NCI-H187 treated with DMSO at 0.1 percent for 48 hours (cell line): ENCODE data around the gene GID8.

ENCODE experiments used
- DNase-seq: peaks from one replicate; lab custom pipeline; 2025; lab: John Stamatoyannopoulos, UW

The GID8 gene

GRCh38 chr20:62943396-62943795, 5.4 kb downstream of the GID8 start:
- DNase-seq = no peak

GRCh38 chr20:62944184-62944583, 6.2 kb downstream of the GID8 start:
- no peak for DNase-seq

GRCh38 chr20:62944746-62945145, 6.8 kb downstream of the GID8 start:
- no peak for DNase-seq

DNA sequence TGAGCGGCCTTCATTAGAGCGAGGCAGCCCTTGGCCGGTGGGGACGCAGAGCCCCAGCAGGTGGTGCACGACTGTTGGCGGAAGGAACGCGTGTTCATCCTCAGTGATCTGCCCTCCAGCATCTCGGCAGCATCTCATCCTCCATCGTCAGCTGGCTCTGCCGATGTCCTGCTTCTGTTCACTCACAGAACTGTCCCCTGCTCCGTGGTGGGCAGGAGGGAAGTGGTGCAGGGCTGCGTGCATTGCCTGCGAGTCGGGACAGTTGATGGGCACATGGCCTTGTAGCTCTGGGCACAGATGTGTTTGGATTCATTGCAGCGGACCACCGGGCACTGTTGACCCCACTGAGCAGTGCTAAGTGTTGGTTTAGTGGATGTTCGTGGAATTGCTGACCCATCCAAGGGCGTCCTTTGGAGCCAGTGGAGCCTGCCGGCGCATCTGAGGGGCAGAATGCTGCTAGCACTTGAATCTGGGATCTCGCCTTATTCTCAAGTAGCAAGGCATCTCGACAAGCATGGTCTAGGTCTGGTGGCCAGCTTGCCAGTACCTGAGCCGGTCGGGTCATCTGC, 7.9 kb downstream of the GID8 start:
- DNase-seq = no peak

DNA sequence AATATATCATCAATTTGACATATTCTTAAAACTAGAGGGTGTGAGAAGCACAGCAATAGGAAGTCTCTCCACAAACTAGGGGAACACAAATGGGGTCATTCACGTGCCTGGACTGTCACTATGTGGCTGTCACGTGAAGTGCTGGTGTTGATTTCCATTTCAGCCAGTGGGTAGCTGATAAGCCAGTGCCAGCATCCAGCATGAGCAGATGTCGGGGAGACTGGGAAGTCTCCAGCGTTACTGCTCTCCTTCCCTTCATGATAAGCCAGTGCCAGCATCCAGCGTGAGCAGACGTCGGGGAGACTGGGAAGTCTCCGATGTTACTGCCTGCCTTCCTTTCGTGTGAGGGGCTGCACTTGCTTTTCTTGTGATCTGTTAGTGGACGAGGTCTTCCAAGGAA, 9.0 kb downstream of the GID8 start:
- no peak for DNase-seq

DNA sequence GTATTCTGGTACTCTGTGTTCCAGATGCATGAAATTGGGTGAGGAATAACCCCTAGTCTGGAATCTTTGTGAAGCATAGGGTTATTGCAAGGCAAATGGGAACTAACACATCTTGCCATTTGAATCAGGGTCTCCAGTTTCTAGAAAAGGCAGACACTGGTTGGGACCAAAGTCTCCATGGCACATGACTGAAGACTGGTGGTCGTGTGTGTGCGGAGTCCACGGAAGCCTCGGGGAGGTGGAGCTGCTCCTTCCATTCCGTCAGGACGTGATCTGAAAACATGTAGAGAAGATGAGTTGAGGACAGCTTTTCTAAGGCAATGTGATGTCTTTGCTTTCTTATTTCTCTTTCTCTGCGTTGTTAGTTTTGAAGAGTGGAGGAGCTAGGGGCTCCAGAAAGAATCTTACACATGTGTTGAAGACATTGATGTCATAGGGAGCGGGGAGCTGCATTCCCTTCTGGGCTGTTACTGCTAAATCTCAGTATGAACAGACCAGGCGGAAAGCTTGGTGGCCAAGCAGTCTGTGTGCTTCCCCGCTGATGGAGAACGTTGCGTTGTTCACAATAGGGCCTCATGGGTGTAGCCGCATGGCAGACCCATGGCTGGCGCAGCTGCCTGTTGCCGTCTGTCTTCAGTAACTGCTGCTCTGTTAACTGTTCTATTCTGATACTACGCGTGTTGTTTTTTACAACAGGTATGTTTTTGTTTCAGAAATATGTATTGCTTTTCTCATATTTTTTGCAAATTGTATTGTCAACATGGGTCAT, 9.8 kb downstream of the GID8 start:
- DNase-seq = no peak

DNA sequence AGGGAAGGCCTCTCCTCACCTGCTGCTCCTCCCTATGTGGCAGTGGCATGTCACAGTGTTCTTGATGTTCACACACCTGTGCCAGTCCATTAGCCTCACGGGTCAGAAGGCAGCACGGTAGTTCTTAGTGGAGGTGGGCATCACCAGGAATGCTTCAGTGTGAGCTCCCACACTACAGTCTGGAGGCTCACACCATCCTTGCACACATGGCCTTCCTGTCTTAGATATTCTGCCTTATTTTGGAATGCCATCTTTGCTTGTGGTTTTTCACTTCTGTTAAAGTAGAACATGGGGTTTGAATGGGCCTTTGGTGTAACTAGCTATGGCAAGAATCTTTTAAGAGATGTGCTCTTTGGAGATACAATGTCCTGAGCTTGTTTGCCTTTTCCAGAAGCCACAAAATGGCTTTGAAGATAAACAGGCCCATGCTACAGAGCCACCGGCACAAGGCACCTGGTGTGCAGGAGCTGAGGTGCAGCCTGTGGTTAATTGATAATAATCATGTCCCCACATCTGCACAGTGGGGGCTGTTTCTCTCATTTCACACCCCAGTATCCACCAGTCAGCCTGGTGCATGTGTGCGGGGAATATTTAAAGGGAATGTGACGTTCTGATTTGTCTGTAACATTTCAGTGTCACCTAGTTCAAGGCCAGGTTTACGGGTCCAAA, 11.3 kb downstream of the GID8 start:
- no peak for DNase-seq

DNA sequence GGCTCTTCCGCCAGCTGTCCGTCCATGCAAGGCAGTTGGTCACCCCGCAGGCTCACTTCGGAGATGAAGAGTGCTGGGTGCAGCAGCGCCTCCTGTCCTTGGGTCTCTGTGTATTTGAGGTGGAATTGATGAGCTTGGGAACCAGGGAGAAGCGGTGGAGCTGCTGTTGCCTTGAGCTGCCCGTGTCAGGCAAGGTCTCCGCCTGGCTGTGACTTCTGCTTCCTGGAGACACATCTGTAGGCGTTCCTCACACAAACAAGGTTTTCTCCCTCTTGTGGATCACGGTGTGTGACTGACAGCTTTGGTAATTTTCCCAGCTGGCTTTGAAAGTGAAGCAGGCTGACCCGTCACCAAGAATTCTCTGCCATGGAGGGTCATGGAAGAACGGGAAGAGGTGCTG, 12.0 kb downstream of the GID8 start:
- no peak for DNase-seq

- no peak for DNase-seq
Observed at GRCh38 chr20:62950741-62951140, 12.8 kb downstream of the GID8 start.

GRCh38 chr20:62951143-62951895, 13.4 kb downstream of the GID8 start:
- no peak for DNase-seq

- no peak for DNase-seq
Observed at GRCh38 chr20:62951896-62952372, 14.0 kb downstream of the GID8 start.

- DNase-seq = no peak
Observed at GRCh38 chr20:62952373-62952967, 14.5 kb downstream of the GID8 start, which contains the start of gene SLC17A9. Gene SLC17A9 (plus strand): TSS chr20:62952709. CDS start chr20:62952831, 122 bp downstream.

DNA sequence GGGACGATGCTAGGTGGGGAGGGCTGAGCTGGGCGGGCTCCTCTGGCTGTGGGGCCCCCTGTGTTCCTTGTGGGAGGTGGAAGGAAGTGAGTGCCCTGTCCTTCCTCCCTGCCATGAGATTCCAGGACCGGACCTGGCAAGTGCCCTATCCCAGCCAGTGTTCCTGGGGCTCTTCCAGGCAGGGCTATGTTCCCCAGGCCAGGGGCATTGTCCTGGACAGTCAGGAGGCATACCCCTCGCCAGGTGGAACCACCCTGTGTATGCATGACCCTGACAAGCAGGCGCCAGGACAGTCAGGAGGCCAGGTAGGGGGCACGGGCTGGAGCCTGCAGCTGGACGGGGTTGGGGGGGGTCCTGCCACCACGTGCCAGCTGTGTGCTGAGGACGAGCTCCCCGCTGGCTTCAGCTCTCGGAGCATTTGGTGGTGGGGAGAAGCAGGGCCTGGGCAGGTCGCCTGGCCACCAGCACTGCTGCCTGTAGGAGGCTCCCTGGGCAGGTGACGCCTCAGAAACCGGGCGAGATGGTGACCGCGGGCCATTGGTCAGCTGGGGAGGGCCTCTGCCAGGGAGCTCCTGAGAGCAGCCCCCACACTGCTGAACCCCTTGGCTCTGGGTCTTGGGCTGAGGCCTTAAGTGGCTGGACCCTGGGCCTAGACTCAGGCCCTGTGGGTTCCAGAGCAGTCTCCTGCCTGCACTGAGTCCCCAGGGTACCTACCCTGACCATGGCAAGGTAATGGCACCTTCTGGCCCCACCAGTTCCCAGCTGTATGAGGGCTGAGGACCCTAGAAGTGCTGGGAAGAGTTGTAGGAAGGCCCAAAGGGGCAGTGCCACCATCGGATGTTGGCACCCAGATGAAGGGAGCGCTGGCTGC, 15.3 kb downstream of the GID8 start:
- DNase-seq = no peak

- DNase-seq = peak; percentile 13
Observed at GRCh38 chr20:62953839-62954703, 16.1 kb downstream of the GID8 start.

- DNase-seq = no peak
Observed at GRCh38 chr20:62955519-62956386, 17.8 kb downstream of the GID8 start.

DNA sequence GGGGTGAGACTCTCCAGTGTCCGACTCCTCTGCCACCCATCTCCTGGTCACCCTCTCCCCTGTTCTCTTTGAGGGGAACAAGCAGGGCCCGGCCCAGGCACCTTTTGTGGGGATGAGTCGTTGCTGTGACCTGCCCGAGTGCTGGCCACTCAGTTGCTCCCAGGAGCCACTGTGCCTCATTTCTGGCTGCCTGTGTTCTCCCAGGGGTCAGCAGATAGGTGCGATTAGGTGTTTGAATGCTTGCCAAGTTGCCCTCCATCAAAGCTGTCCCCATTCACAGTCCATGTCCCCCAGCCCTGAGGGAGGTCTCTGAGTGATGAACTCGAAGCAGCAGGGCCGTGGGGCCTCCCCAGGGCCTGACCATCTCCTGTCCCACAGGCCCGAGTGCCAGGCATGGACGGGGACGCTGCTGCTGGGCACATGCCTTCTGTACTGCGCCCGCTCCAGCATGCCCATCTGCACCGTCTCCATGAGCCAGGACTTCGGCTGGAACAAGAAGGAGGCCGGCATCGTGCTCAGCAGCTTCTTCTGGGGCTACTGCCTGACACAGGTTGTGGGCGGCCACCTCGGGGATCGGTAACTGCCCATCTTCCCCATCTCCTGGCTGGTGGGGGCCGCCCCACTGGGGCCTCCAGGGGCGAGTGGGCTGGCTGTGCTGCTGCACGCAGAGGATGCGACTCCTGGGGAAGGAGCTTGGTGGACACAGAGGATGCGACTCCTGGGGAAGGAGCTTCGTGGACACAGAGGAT, 18.6 kb downstream of the GID8 start:
- DNase-seq = no peak

DNA sequence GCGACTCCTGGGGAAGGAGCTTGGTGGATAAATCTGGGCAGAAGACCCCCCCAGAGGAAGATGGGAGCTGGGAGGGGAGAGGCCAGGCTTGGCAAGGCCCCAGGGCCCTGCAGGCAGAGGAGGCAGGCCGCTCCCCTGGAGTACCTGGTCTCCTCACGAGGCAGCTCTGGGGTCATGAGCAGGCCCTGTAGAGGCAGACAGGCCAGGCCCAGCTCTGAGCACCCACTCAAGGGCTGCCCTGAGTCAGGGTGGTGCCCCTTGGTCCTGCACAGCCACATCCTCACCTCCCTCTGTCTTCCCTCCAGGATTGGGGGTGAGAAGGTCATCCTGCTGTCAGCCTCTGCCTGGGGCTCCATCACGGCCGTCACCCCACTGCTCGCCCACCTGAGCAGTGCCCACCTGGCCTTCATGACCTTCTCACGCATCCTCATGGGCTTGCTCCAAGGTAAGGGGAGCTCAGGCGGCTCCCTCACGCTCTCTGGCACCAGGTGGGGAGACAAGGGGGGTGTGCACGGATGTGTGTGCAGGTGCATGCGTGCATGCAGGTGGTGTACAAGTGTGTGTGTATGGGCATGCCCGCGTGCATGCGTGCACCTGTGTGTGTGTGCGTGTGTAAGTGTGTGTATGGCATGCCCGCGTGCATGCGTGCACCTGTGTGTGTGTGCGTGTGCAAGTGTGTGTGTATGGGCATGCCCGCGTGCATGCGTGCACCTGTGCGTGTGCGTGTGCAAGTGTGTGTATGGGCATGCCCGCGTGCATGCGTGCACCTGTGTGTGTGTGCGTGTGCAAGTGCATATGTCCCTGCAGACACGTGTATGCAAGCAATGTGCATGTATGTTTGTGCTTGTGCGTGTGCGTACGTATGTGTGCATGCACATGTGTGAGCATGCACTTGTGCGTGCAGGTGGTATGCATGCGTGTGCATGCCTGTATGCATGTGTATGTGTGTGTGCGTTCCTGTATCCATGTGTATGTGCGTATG, 19.5 kb downstream of the GID8 start:
- no peak for DNase-seq
